H9 (cell line): ENCODE measurements around the gene TMEM109. TPM values are rescaled to one million over a fixed set of nuclear protein-coding genes. Genes with fewer than 3 reads are reported as not detected.
A peak's percentile ranks its signal among the peaks of the same experiment; 100 is the strongest.

ENCODE experiments used
- DNase-seq: peaks from one replicate; pipeline ENCODE4 v3.0.0-alpha.2; 2017
- H2AFZ ChIP-seq: one replicate; pipeline ENCODE4 v1.6.1; 2013; ENCODE audit warnings: mild to moderate bottlenecking, low read length, control low read depth, moderate library complexity
- H2AK5ac ChIP-seq: 2 replicates; pipeline ENCODE4 v1.6.1; 2013; ENCODE audit warnings: low read length, control low read depth, mixed read lengths; ENCODE audit not compliant: insufficient read length
- H2BK120ac ChIP-seq: one replicate; pipeline ENCODE4 v1.6.1; 2013; ENCODE audit warnings: low read depth, mild to moderate bottlenecking, low read length, control low read depth, inconsistent platforms; ENCODE audit not compliant: poor library complexity, severe bottlenecking
- H2BK12ac ChIP-seq: 2 replicates; pipeline ENCODE4 v1.6.1; 2013; ENCODE audit warnings: low read length, control low read depth, mixed read lengths, low read depth; ENCODE audit not compliant: insufficient read length
- H2BK15ac ChIP-seq: 2 replicates; pipeline ENCODE4 v1.6.1; 2013; ENCODE audit warnings: low read depth, low read length, control low read depth
- H2BK20ac ChIP-seq: one replicate; pipeline ENCODE4 v1.6.1; 2013; ENCODE audit warnings: low read depth, mild to moderate bottlenecking, low read length, control low read depth, inconsistent platforms; ENCODE audit not compliant: poor library complexity, severe bottlenecking
- H2BK5ac ChIP-seq: 2 replicates; pipeline ENCODE4 v1.6.1; 2013; ENCODE audit warnings: low read length, control low read depth, mixed read lengths; ENCODE audit not compliant: insufficient read length
- H3K14ac ChIP-seq: 2 replicates; pipeline ENCODE4 v1.6.1; 2013; ENCODE audit warnings: low read length, control low read depth; ENCODE audit not compliant: insufficient read depth
- H3K18ac ChIP-seq: 2 replicates; pipeline ENCODE4 v1.6.1; 2013; ENCODE audit warnings: low read depth, mild to moderate bottlenecking, mixed read lengths, low read length, control low read depth; ENCODE audit not compliant: insufficient read length
- H3K23ac ChIP-seq: 2 replicates; pipeline ENCODE4 v1.6.1; 2013; ENCODE audit warnings: low read length, control low read depth, mixed read lengths, low read depth; ENCODE audit not compliant: insufficient read length
- H3K23me2 ChIP-seq: 2 replicates; pipeline ENCODE4 v1.6.1; 2013; ENCODE audit warnings: low read depth, mild to moderate bottlenecking, mixed read lengths, low read length, control low read depth; ENCODE audit not compliant: insufficient read length, poor library complexity, severe bottlenecking
- H3K27ac ChIP-seq: 2 replicates; pipeline ENCODE4 v1.5.1; 2013; ENCODE audit warnings: low read length, control low read depth, mixed read lengths, low read depth; ENCODE audit not compliant: insufficient read length
- H3K27me3 ChIP-seq: 2 replicates; pipeline ENCODE4 v1.6.1; 2013; ENCODE audit warnings: low read length, control low read depth, inconsistent platforms; ENCODE audit not compliant: insufficient read depth
- H3K4ac ChIP-seq: 2 replicates; pipeline ENCODE4 v1.6.1; 2013; ENCODE audit warnings: low read depth, mild to moderate bottlenecking, control low read depth, inconsistent platforms, low read length, moderate library complexity
- H3K4me1 ChIP-seq: 2 replicates; pipeline ENCODE4 v1.6.1; 2013; ENCODE audit warnings: low read length, control low read depth, inconsistent platforms; ENCODE audit not compliant: insufficient read depth
- H3K4me2 ChIP-seq: 2 replicates; pipeline ENCODE4 v1.6.1; 2013; ENCODE audit warnings: low read length, control low read depth, mixed read lengths; ENCODE audit not compliant: insufficient read length, insufficient read depth
- H3K56ac ChIP-seq: 2 replicates; pipeline ENCODE4 v1.6.1; 2013; ENCODE audit warnings: low read depth, mild to moderate bottlenecking, mixed read lengths, low read length, control low read depth; ENCODE audit not compliant: insufficient read length
- H3K79me1 ChIP-seq: 2 replicates; pipeline ENCODE4 v1.6.1; 2013; ENCODE audit warnings: low read depth, mild to moderate bottlenecking, moderate library complexity, low read length, control low read depth, inconsistent platforms; ENCODE audit not compliant: insufficient read depth, poor library complexity, severe bottlenecking
- H3K79me2 ChIP-seq: 2 replicates; pipeline ENCODE4 v1.6.1; 2013; ENCODE audit warnings: low read length, control low read depth, inconsistent platforms; ENCODE audit not compliant: insufficient read depth
- H3K9ac ChIP-seq: 2 replicates; pipeline ENCODE4 v1.6.1; 2013; ENCODE audit warnings: low read length, control low read depth, mixed read lengths; ENCODE audit not compliant: insufficient read length; ENCODE audit errors: extremely low read depth
- H3K9me3 ChIP-seq: one replicate; pipeline ENCODE4 v1.6.1; 2013; ENCODE audit warnings: low read depth, low read length, inconsistent platforms; ENCODE audit not compliant: control insufficient read depth
- H3T11ph ChIP-seq: one replicate; pipeline ENCODE4 v1.6.1; 2013; ENCODE audit warnings: mild to moderate bottlenecking, low read length, control low read depth, inconsistent platforms
- H4K20me1 ChIP-seq: one replicate; pipeline ENCODE4 v1.6.1; 2013; ENCODE audit not compliant: control insufficient read depth, insufficient read length, insufficient read depth
- H4K5ac ChIP-seq: 2 replicates; pipeline ENCODE4 v1.6.1; 2013; ENCODE audit warnings: low read depth, mild to moderate bottlenecking, mixed read lengths, low read length, control low read depth; ENCODE audit not compliant: insufficient read length
- H4K8ac ChIP-seq: replicated peaks from 2 replicates; pipeline ENCODE4 v1.6.1; 2013; ENCODE audit warnings: low read length, control low read depth, mixed read lengths, low read depth; ENCODE audit not compliant: insufficient read length
- H4K91ac ChIP-seq: 2 replicates; pipeline ENCODE4 v1.6.1; 2013; ENCODE audit warnings: low read depth, mild to moderate bottlenecking, moderate library complexity, mixed read lengths, low read length, control low read depth; ENCODE audit not compliant: insufficient read length
- H3K27ac Mint-ChIP-seq, 3 experiments: 2 replicates in 2 of 3; 3 replicates in 1 of 3; pipeline ENCODE4 v1.8.0; 2020 to 2021; ENCODE audit warnings: mixed read lengths in 3 of 3, mild to moderate bottlenecking in 1 of 3, moderate library complexity in 1 of 3
- H3K27me3 Mint-ChIP-seq: 2 replicates; pipeline ENCODE4 v1.8.0; 2021; ENCODE audit warnings: low read depth, mild to moderate bottlenecking, moderate library complexity, mixed read lengths
- H3K36me3 Mint-ChIP-seq, 3 experiments: 2 replicates in 2 of 3; 3 replicates in 1 of 3; pipeline ENCODE4 v1.8.0; 2020 to 2021; ENCODE audit warnings: low read depth in 3 of 3, mixed read lengths in 3 of 3; ENCODE audit not compliant: insufficient read depth in 1 of 3
- H3K4me1 Mint-ChIP-seq, 2 experiments: 2 replicates each; pipeline ENCODE4 v1.8.0; 2020; ENCODE audit warnings: mixed read lengths in 2 of 2
- H3K4me3 Mint-ChIP-seq, 2 experiments: 2 replicates in 1 of 2; 3 replicates in 1 of 2; pipeline ENCODE4 v1.8.0; 2020 to 2021; ENCODE audit warnings: mild to moderate bottlenecking in 2 of 2, mixed read lengths in 2 of 2, moderate library complexity in 1 of 2
- H3K9me3 Mint-ChIP-seq, 2 experiments: 2 replicates in 1 of 2; 3 replicates in 1 of 2; pipeline ENCODE4 v1.8.0; 2020; ENCODE audit warnings: mild to moderate bottlenecking in 2 of 2, mixed read lengths in 2 of 2, moderate library complexity in 1 of 2
- CTCF ChIP-seq: fragments of 200-600 bp; sonication (generic); conservative IDR thresholded peaks from 3 replicates; pipeline ENCODE4 v1.8.0; 2021; ENCODE audit warnings: antibody characterized with exemption, mild to moderate bottlenecking
- WGBS: extraction: QIAGEN DNeasy Blood & Tissue Kit; methylation state at CpG from one replicate; pipeline ENCODE4 v1.1.7; 2013; ENCODE audit warnings: missing lambda C conversion rate, low lambda C conversion rate, mixed read lengths; ENCODE audit not compliant: insufficient read length; ENCODE audit errors: extremely low coverage; 5-methylcytosine and 5-hydroxymethylcytosine counted together
- total RNA-seq: library from RNA; stranded (reverse); gene quantifications from 2 replicates; pipeline ENCODE4 v1.2.1, GENCODE V29; 2021

Gene TMEM109
- total RNA-seq, 1 experiment from 2014 or later, result 38.0 TPM

- Mint-ChIP-seq H3K9me3 (peaks cover under 1% of the 10 kb centered on the region in 2 experiments; a peak in 3 of 5 replicates), H3K27me3 (peaks cover 28% of the 10 kb centered on the region), H3K27ac (peak overlapping the region in 1 of 3 experiments; percentile 95; a peak in 2 of 7 replicates), H3K4me1 (peaks cover 40 to 42% of the 10 kb centered on the region in 2 experiments), H3K36me3 (peaks cover 0 to 10% (median 4%) of the 10 kb centered on the region in 3 experiments; a peak in 5 of 7 replicates), H3K4me3 (peak overlapping the region; percentile 94 to 97)
- Histone ChIP-seq H3K79me1 (no peaks in the 10 kb centered on the region), H2AFZ (no peak overlapping the region), H3K27ac (no peak overlapping the region), H2BK20ac (no peak overlapping the region), H3K4me1 (peaks cover 2% of the 10 kb centered on the region), H2BK12ac (no peak overlapping the region), H4K91ac (no peak overlapping the region), H2BK5ac (no peak overlapping the region), H4K20me1 (no peaks in the 10 kb centered on the region), H3K79me2 (no peaks in the 10 kb centered on the region; the same call in 1 of the 2 replicates), H3K23ac (no peak overlapping the region), H4K8ac (no peak overlapping the region), H3K56ac (no peak overlapping the region), H3K27me3 (no peaks in the 10 kb centered on the region), H3K4ac (no peak overlapping the region), H4K5ac (no peak overlapping the region), H2BK15ac (no peak overlapping the region), H3K9me3 (no peaks in the 10 kb centered on the region), H3K14ac (no peak overlapping the region; the same call in 1 of the 2 replicates), H3K18ac (no peak overlapping the region), H2BK120ac (no peak overlapping the region), H2AK5ac (no peak overlapping the region), H3K23me2 (peaks cover 22% of the 10 kb centered on the region), H3T11ph (no peak overlapping the region), H3K4me2 (peak overlapping the region; percentile 76), H3K9ac (peak overlapping the region; percentile 25)
- no CpG with 5 or more reads among the region's 31 CpGs for WGBS
- no peak for DNase-seq
- TF ChIP-seq CTCF, result no peak
Measured at GRCh38 chr11:60914633-60915247, 782 bp downstream of the TMEM109 start.
